ENCODE measurements around the gene ASPSCR1.

ASPSCR1 gene

GRCh38 chr17:82016875-82017459, 39.5 kb downstream of the ASPSCR1 start:
- ChIA-PET CTCF (interaction anchor here (1.0 to 2.7 kb wide), 4 partner anchors 14 to 62 kb away, joined by 3 to 20 read pairs (median 4); partner anchors contain the start of gene NOTUM), POLR2A (interaction anchor here (0.7 kb wide), 1 partner anchor 58 kb away, joined by 3 read pairs; no protein-coding TSS in a partner anchor)

DNA sequence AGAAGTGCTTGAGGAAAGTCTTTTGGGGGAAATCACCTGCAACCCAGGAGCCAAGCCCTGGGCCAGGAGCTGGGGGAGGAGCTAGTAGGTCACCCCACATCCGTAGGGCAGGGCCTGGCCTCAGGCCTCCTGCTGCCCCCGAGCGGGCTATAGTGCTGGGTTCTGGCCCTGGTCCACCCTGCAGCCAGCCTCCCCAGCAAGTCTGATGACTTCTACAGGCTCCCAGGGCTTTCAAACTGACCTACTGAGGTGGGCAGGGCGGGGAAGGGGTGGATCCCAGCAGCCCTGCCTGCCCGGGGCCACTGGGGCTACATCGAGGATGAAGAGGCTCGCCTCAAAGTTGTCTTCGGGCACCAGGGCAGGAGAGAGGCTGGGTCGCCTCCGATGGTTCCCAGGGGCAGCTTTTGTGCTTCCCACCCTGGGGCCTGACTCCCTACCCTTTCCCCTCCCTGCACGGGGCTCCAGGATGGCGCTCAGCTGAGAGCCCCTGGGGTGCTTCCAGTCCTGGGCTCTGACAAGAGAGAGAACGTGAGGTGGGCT, 40.3 kb downstream of the ASPSCR1 start:
- Histone ChIP-seq H3K27ac (ENCODE audit: insufficient read depth in 1 of 2, low read depth in 1 of 2, low read length in 2 of 2, poor library complexity in 1 of 2, severe bottlenecking in 2 of 2) (no peak overlapping the region), H3K4me3 (ENCODE audit: control insufficient read depth in 1 of 7, extremely low read depth in 1 of 7, insufficient read depth in 4 of 7, low read depth in 2 of 7, low read length in 6 of 7) (no peak overlapping the region), H3K9me3 (ENCODE audit: control extremely low read depth in 1 of 5, control insufficient read depth in 4 of 5, insufficient read depth in 2 of 5, low read depth in 1 of 5, low read length in 4 of 5) (no peaks in the 10 kb centered on the region), H3K27me3 (replicated peaks in 2 of 5; ENCODE audit: control insufficient read depth in 4 of 5, insufficient read depth in 5 of 5, low read length in 4 of 5) (no peaks in the 10 kb centered on the region), H3K4me1 (ENCODE audit: control extremely low read depth in 1 of 4, control insufficient read depth in 4 of 4, insufficient read depth in 4 of 4, low read length in 3 of 4) (peaks cover 0 to 30% (median 27%) of the 10 kb centered on the region in 4 experiments), H3K36me3 (ENCODE audit: control insufficient read depth in 4 of 4, insufficient read depth in 4 of 4, low read length in 3 of 4) (peaks cover 0 to 17% (median 7%) of the 10 kb centered on the region in 4 experiments)
- no peak for DNase-seq
- CTCF ChIA-PET, result interaction anchor here (2.7 kb wide), 2 partner anchors 12 to 58 kb away, joined by 11 to 20 read pairs; partner anchors contain the start of gene NOTUM
- POLR2A ChIA-PET, result no interaction called here
- WGBS (ENCODE audit: insufficient coverage), result 95% methylated on average over 11 of the region's 13 CpGs

More at GRCh38 chr17:82016875-82017459, 39.5 kb downstream of the ASPSCR1 start:
- Histone ChIP-seq H3K4me3 (ENCODE audit: control insufficient read depth in 1 of 7, extremely low read depth in 1 of 7, insufficient read depth in 4 of 7, low read depth in 2 of 7, low read length in 6 of 7) (no peak overlapping the region), H3K27ac (ENCODE audit: insufficient read depth in 1 of 2, low read depth in 1 of 2, low read length in 2 of 2, poor library complexity in 1 of 2, severe bottlenecking in 2 of 2) (no peak overlapping the region), H3K4me1 (ENCODE audit: control extremely low read depth in 1 of 4, control insufficient read depth in 4 of 4, insufficient read depth in 4 of 4, low read length in 3 of 4) (peaks cover 0 to 33% (median 30%) of the 10 kb centered on the region in 4 experiments), H3K36me3 (ENCODE audit: control insufficient read depth in 4 of 4, insufficient read depth in 4 of 4, low read length in 3 of 4) (peaks cover 0 to 17% (median 7%) of the 10 kb centered on the region in 4 experiments), H3K27me3 (replicated peaks in 2 of 5; ENCODE audit: control insufficient read depth in 4 of 5, insufficient read depth in 5 of 5, low read length in 4 of 5) (no peaks in the 10 kb centered on the region), H3K9me3 (ENCODE audit: control extremely low read depth in 1 of 5, control insufficient read depth in 4 of 5, insufficient read depth in 2 of 5, low read depth in 1 of 5, low read length in 4 of 5) (no peaks in the 10 kb centered on the region)
- no peak for DNase-seq
- 94% methylated on average over 22 of the region's 24 CpGs for WGBS (ENCODE audit: insufficient coverage)

DNA sequence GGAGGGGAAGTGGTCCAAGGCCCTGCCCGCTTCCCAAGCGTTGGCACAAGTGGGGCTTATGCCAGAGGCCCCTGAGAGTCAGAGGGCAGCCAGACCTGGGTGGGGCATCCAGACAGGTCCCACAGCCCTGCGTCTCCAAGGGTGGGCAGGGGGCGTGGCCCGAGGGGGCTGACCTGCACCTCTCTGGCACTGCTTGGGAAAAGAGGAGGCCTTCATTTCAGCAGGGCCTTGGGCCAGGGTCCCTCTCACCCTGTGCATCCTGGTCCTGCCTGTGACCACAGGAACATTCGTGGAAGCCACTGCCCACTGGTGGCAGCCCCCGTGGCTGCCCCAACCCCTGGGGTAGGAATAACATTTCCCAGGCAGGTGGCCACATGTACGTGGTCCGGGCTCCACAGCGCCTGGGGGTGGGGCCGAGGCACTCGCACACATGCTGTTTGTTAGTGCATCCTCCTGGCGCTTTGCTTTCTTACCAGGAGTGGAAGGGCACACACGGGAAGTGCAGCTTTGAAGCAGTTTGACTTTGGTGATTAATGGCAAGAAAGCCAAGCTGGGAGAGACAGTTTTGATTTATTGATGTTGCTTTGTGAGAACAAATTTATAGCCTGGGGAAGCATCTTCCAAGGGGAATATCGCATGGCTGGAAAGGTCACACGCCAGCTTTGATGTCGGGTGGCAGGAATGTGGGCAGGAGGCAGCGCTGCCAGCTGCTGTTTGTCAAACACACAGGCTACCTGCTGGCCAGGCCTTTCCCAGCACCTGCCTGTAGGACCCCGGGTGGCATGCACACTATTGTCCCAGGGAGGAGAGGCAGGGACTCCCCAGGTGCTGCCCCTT, 40.9 kb downstream of the ASPSCR1 start:
- CTCF ChIA-PET, result interaction anchor here (1.3 to 6.8 kb wide), 4 partner anchors 11 to 64 kb away, joined by 3 to 117 read pairs (median 20); partner anchors contain the start of gene NOTUM
- DNase-seq, result no peak
- peaks cover 0 to 25% (median 21%) of the 10 kb centered on the region in 4 experiments for H3K4me1 ChIP-seq (ENCODE audit: control extremely low read depth in 1 of 4, control insufficient read depth in 4 of 4, insufficient read depth in 4 of 4, low read length in 3 of 4)
- H3K9me3 ChIP-seq (ENCODE audit: control extremely low read depth in 1 of 5, control insufficient read depth in 4 of 5, insufficient read depth in 2 of 5, low read depth in 1 of 5, low read length in 4 of 5), result no peaks in the 10 kb centered on the region
- H3K36me3 ChIP-seq (ENCODE audit: control insufficient read depth in 4 of 4, insufficient read depth in 4 of 4, low read length in 3 of 4), result peaks cover 0 to 17% (median 7%) of the 10 kb centered on the region in 4 experiments
- H3K27ac ChIP-seq (ENCODE audit: insufficient read depth in 1 of 2, low read depth in 1 of 2, low read length in 2 of 2, poor library complexity in 1 of 2, severe bottlenecking in 2 of 2), result no peak overlapping the region
- H3K27me3 ChIP-seq (replicated peaks in 2 of 5; ENCODE audit: control insufficient read depth in 4 of 5, insufficient read depth in 5 of 5, low read length in 4 of 5), result no peaks in the 10 kb centered on the region
- POLR2A ChIA-PET, result no interaction called here
- WGBS (ENCODE audit: insufficient coverage), result 86% methylated on average over 15 of the region's 19 CpGs
- H3K4me3 ChIP-seq (ENCODE audit: control insufficient read depth in 1 of 7, extremely low read depth in 1 of 7, insufficient read depth in 4 of 7, low read depth in 2 of 7, low read length in 6 of 7), result no peak overlapping the region

GRCh38 chr17:82018989-82019689, 41.7 kb downstream of the ASPSCR1 start:
- WGBS (ENCODE audit: insufficient coverage), result 91% methylated on average over 28 of the region's 33 CpGs
- DNase-seq, result no peak
- peaks cover 0 to 17% (median 7%) of the 10 kb centered on the region in 4 experiments for H3K36me3 ChIP-seq (ENCODE audit: control insufficient read depth in 4 of 4, insufficient read depth in 4 of 4, low read length in 3 of 4)
- ChIA-PET POLR2A (no interaction called here), CTCF (interaction anchor here (0.6 to 6.8 kb wide), 15 partner anchors 10 to 92 kb away, joined by 3 to 117 read pairs (median 6); partner anchors contain the start of genes DCXR, MAFG and NOTUM)
- no peak overlapping the region for H3K4me3 ChIP-seq (ENCODE audit: control insufficient read depth in 1 of 7, extremely low read depth in 1 of 7, insufficient read depth in 4 of 7, low read depth in 2 of 7, low read length in 6 of 7)
- H3K4me1 ChIP-seq (ENCODE audit: control extremely low read depth in 1 of 4, control insufficient read depth in 4 of 4, insufficient read depth in 4 of 4, low read length in 3 of 4), result peaks cover 0 to 27% (median 23%) of the 10 kb centered on the region in 4 experiments
- H3K9me3 ChIP-seq (ENCODE audit: control extremely low read depth in 1 of 5, control insufficient read depth in 4 of 5, insufficient read depth in 2 of 5, low read depth in 1 of 5, low read length in 4 of 5), result no peaks in the 10 kb centered on the region
- no peak overlapping the region for H3K27ac ChIP-seq (ENCODE audit: insufficient read depth in 1 of 2, low read depth in 1 of 2, low read length in 2 of 2, poor library complexity in 1 of 2, severe bottlenecking in 2 of 2)
- H3K27me3 ChIP-seq (replicated peaks in 2 of 5; ENCODE audit: control insufficient read depth in 4 of 5, insufficient read depth in 5 of 5, low read length in 4 of 5), result no peaks in the 10 kb centered on the region

- Histone ChIP-seq H3K27ac (ENCODE audit: insufficient read depth in 1 of 2, low read depth in 1 of 2, low read length in 2 of 2, poor library complexity in 1 of 2, severe bottlenecking in 2 of 2) (no peak overlapping the region), H3K36me3 (ENCODE audit: control insufficient read depth in 4 of 4, insufficient read depth in 4 of 4, low read length in 3 of 4) (peaks cover 0 to 17% (median 7%) of the 10 kb centered on the region in 4 experiments), H3K9me3 (ENCODE audit: control extremely low read depth in 1 of 5, control insufficient read depth in 4 of 5, insufficient read depth in 2 of 5, low read depth in 1 of 5, low read length in 4 of 5) (no peaks in the 10 kb centered on the region), H3K4me3 (ENCODE audit: control insufficient read depth in 1 of 7, extremely low read depth in 1 of 7, insufficient read depth in 4 of 7, low read depth in 2 of 7, low read length in 6 of 7) (no peak overlapping the region), H3K27me3 (replicated peaks in 2 of 5; ENCODE audit: control insufficient read depth in 4 of 5, insufficient read depth in 5 of 5, low read length in 4 of 5) (no peaks in the 10 kb centered on the region), H3K4me1 (ENCODE audit: control extremely low read depth in 1 of 4, control insufficient read depth in 4 of 4, insufficient read depth in 4 of 4, low read length in 3 of 4) (peaks cover 0 to 30% (median 28%) of the 10 kb centered on the region in 4 experiments)
- POLR2A ChIA-PET, result no interaction called here
- DNase-seq, result peak; percentile 48 to 55 (median 54)
- WGBS (ENCODE audit: insufficient coverage), result 77% methylated on average over 26 of the region's 34 CpGs
- CTCF ChIA-PET, result interaction anchor here (0.6 to 6.8 kb wide), 24 partner anchors 9 to 152 kb away, joined by 3 to 117 read pairs (median 4); partner anchors contain the start of genes DCXR, MAFG and NOTUM
Measured at GRCh38 chr17:82019690-82020571, 42.5 kb downstream of the ASPSCR1 start.

All from common myeloid progenitor, CD34-positive (primary cell).